ENCODE results near the gene CSRP1.

GRCh38 chr1:201509601-201510374 is 2.9 kb upstream of the CSRP1 start:
- TF ChIP-seq CTCF (CRISPR knock-in tag; IDR thresholded peaks at IDR 0.05) = no peak
- TF ChIP-seq POLR2A (IDR thresholded peaks at IDR 0.05; ENCODE audit: insufficient read depth in 1 of 2, low read depth in 2 of 2, low read length in 2 of 2) = no peak
- TF ChIP-seq ZNF503 (CRISPR knock-in tag; IDR thresholded peaks at IDR 0.05) = no peak
- TF ChIP-seq ZBTB49 (CRISPR knock-in tag; IDR thresholded peaks at IDR 0.05; ENCODE audit: borderline replicate concordance) = no peak
- TF ChIP-seq KLF13 (CRISPR knock-in tag; IDR thresholded peaks at IDR 0.05) = no peak
- no peak for TF ChIP-seq KAT8 (CRISPR knock-in tag; IDR thresholded peaks at IDR 0.05)
- TF ChIP-seq ZNF576 (CRISPR knock-in tag; IDR thresholded peaks at IDR 0.05) = no peak
- no peak for TF ChIP-seq GTF2F1 (IDR thresholded peaks at IDR 0.05; ENCODE audit: low read length)
- TF ChIP-seq ZNF382 (CRISPR knock-in tag; IDR thresholded peaks at IDR 0.05; ENCODE audit: borderline replicate concordance) = no peak
- no peak for TF ChIP-seq ELF4 (CRISPR knock-in tag; IDR thresholded peaks at IDR 0.05; ENCODE audit: borderline replicate concordance)
- TF ChIP-seq ZNF24 (IDR thresholded peaks at IDR 0.05) = no peak
- no peak for TF ChIP-seq PHB2 (IDR thresholded peaks at IDR 0.05; ENCODE audit: partially characterized antibody)
